A204.1 (cell line): ENCODE results near the gene CAMK2G.

Experiments
- FAIRE-seq: peaks from 2 replicates; lab custom pipeline; 2012; peaks lifted over from hg19 to GRCh38; lab: Jason Lieb, UNC

The CAMK2G gene

DNA sequence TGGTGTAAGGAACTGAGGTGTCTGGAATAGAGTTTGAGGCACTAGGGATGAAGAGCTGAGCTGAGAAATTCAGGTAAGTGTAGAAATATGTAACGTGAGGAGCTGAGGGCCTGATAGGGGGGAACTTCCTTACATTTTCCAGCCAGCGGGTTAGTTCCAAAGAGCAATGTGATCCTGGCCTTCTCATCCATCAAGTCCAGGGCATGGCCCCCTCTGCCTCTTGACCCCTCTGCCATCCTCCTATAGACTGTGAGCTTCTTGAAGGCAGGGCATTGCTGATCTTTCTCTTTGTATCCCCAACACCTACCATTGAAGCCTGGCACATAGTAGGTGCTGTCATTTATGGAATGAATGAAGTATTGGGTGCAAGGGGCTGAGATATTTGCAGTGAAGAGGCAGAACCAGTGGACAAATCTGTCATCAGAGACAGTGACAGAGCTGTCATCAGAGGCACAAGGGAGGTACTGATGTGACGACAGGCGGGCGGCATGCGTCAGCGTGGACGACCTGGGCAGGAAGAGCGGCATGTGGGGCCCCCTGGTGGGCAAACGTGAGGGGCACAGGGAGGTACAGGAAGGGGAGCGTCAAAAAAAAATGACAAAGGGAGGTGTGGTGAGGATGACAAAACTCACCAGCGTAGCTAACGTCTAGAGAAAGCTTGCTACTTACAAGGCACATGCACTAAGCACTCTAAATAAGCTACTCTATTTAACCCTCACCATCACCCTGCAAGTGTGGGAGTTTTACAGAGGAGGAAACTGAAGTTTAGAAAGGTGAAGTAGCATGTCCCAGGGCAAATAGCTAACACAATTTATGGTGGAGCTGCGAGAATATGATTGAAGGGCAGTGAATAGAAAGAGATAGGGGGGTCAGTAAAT is 5.2 kb upstream of the CAMK2G start:
- no peak for FAIRE-seq

DNA sequence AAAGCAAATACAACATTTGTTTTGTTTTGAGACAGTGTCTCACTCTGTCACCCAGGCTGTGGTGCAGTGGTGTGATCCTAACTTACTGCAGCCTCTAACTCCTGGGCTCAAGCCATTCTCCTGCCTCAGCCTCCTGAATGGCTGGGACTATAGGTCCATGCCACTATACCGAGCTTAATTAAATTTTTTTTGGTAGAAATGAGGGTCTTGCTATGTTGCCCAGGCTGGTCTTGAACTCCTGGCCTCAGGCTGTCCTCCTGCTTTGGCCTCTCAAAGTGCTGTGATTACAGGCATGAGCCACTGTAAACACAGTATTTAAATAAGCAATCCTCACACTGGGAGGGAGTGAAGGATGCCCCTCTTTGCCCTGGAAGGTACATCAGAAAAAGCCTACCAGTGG is 4.0 kb upstream of the CAMK2G start:
- FAIRE-seq, result no peak

DNA sequence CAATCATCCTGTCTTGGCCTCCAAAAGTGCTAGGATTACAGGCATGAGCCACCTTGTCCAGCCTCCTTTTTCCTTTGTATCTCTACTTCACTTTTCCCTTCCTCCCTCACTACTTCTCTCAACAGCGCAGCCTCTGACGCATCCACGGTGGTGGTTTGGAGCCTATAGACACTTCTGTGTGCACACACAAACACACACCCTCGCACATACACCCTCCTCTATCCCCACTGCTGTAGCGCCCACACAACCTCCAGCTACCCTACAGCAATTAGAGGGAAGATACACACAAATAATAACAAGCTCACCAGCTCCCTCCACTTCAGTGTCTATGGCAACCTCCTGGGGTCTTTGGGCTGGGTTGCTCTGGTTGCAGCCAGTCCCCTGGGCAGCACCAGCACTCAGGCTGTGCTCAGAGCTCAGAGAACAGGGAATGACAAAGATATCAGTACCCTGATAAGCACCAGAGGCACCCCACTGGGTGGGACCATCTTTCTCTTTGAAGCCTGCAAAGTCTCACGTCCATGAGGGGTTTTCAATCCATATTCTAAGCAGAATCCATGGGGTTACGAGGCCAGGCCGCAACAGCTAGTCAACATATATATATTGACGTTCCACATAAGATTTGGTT is 3.3 kb upstream of the CAMK2G start:
- no peak for FAIRE-seq

DNA sequence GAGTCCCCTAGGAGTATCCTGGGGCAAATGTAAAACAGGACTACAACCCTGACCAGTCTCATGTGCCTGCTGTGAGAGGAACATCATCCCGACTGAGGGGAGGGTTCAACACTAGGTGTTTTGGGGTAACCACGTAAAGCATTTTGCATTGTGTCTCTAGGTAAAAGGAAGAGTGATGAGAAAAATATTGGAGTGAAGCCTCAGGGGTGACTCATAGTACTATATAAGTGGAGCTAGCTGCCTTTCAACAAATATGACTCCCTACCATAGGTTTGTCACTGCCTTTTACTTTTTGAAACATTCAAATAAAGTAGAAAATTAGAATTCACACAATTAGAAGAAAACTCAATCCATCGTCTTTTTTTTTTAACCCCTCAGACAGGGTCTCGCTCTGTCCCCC is 2.6 kb upstream of the CAMK2G start:
- no peak for FAIRE-seq

DNA sequence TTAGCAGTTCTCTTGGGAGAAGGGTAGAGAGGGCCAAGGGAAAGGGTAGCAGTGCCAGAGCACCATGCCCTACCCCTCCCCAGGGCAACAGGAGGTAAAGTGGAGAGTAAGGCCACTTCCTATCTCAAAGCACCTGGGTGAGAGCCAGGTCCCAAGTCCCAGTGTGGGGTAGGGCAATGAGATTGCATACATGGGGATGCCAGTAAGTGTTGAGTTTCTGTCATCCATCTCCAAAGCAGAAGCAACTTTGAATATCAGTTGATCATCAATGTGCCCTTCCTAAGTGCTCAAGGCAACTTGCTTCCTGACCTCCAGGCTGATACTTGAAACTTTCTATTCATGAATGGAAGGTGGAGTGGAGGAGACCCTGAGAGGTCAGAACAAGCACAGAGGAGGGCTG is 2.2 kb upstream of the CAMK2G start:
- FAIRE-seq, result no peak

DNA sequence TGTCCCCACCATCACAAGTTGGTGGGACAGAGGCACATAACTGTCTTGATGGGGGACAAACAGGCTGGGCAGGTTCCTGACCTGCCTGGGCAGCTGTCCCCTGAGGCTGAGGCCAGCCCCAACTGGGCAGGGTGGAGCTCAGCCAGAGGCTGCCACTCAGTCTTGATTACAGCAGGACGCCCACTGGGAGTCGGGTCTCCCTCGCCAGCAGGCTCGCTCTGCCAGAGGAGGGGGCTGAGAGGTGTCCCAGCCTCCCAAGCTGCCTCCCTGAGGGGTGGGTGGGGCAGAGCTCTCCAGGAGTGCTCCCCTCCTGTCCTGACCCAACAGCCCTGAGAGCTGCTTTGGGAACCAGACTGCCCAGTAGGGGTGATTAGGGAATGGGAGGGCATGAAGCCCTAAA is 1.8 kb upstream of the CAMK2G start:
- FAIRE-seq, result no peak

DNA sequence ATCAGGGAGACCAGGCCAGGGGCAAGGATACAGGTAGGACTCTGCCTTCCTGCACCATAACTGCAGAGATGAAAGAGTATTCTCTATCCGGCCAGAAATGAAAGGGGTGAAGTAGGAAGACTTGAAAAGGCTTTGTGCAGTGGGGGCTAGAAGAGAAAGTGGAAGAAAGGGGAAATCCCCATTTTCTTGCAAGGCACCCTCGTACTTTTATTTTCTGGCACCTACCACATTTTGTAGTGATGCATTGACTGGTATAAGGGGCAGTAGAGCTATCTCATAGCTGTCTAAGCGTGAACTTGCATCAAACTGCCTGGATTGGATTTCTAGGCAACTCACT is 752 bp upstream of the CAMK2G start:
- no peak for FAIRE-seq

DNA sequence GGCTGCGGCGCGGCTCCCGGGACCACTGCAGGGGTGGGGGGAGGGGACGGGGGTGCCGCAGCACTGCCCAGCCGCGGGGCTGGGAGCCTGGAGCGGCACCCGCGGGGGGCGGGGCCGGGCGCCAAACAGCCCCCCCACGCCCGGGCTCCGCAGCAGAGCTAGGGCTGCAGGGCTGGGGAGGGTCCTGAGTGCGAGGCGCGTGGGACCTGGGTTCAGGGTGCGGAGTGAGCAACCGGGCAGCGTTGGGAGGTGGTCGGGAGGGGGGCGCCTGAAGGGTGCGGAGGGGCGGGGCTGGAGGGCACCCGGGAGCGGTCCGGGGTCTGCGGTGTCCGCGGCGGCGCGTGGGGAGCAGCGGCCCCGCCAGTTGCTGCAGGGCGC is 528 bp downstream of the CAMK2G start:
- FAIRE-seq, result no peak

DNA sequence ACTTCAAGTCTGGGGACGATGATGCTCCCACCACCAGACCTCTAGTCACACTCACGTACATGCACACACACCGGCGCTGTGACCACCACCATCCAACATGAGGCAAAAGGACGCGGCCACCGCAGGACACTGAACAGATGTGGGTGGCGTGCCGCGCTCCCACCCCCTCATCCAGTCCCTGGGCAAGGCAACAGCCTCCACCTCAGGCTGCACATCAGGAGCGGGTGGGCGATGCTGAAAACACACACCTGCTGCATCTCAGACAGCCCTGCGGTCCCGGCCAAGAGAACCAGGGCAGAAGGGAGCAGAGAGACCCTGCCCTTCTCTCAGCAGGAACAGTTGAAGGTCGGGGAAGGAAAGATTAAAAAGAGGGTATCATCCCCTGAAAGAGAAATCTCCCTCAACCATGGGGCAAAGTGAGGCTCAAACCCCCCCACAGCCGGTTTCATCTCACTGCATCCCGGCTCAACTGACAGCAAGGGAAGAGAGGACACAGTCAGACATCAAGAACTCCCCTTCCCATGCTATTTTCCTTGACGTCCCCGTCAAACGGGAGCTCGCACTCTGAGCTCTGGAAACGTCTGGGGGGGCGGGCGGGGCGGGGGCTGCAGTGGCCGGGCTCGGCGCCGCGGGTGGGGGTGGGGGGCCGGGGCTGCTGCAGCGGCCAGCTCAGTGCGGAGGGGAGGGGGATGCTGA is 1.1 kb downstream of the CAMK2G start:
- no peak for FAIRE-seq

DNA sequence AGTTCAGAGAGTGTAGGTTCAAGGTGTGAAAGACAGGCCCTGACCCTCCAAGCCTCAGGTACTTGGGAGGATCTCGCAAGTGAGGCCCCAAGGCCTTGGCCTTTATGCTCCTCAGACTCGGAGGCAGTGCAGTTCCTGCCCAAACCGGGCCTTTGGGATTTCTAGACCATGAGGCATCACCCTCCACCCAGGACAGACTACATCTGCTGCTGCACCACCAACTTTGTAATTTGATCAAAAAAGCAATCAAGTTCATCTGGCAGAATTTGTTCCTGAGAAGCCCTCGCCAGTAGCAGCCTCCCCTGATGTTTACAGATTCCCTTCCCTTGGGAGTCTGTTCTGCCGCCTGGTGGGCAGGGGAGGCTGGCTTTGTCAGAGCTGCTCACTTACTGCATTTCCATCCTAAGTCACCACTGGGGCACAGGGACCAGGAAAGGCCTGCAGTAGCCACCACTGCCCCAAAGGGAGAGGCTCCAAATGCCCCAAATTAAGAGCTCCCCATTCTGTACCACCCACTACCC is 2.1 kb downstream of the CAMK2G start:
- FAIRE-seq, result no peak

DNA sequence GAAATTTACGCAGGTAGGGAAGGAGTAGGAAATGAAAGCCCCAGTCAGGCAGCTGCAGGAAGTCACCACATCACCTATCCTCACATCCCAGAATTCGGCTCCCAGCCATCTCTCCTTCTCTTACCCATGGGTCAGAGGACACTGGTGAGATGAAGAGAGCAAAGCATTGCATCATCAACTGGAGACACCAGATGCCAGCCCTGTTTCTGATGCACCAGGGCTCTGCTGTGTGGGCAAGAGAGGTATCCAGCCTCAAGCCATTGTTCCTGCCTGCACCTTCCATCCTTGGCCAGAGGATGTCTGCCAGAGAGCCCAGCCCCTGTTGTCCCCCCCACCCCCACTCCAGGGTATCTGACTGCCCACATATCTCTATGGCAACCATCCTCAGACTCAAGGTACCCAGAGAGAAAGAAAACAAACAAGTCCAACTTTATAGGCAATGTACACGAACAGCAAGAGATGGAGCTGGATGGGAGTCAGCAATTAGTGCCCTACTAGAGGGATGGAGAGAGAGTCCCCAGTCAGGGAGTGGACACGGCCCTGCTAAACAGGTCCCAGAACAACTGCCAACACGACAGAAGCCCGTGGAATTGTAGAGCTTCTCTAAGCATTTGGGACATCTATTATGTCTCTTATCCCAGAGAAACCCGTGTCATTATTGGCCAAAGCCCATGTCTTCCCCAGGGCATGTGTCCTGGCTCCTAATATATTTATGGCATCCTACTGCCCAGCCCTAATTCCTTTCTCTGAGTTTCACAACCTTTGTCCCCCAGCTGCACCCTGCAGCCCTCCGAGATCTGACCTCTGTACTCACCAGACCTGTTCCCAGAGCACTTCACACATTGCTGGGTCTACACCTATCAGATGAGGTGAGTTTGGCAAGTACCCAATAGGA is 2.8 kb downstream of the CAMK2G start:
- no peak for FAIRE-seq

DNA sequence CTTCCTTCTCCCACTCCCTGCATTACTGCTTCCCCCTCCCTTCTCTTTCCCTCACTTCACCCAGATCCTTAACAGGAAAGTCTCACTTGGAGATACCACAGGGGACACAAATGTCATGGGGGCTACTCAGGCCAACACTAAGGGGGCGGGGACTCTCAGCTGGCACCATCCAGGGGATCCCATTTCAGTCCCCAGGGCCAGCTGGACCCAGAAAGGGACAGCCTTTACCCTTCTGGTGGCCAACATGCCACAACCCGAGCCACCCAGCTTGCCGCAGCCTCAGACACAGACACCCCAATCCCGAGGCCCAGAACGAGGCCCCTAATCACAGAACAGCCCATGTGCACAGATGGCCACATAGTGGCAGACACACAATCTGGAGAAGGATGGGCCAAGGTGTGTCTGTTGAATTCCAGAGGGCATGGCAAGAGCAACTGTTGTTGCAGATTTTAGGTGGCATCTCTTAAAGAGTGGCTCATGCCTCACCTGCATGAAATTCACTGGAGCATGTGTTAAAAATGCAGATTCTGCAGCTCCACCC is 5.6 kb downstream of the CAMK2G start:
- FAIRE-seq, result no peak

DNA sequence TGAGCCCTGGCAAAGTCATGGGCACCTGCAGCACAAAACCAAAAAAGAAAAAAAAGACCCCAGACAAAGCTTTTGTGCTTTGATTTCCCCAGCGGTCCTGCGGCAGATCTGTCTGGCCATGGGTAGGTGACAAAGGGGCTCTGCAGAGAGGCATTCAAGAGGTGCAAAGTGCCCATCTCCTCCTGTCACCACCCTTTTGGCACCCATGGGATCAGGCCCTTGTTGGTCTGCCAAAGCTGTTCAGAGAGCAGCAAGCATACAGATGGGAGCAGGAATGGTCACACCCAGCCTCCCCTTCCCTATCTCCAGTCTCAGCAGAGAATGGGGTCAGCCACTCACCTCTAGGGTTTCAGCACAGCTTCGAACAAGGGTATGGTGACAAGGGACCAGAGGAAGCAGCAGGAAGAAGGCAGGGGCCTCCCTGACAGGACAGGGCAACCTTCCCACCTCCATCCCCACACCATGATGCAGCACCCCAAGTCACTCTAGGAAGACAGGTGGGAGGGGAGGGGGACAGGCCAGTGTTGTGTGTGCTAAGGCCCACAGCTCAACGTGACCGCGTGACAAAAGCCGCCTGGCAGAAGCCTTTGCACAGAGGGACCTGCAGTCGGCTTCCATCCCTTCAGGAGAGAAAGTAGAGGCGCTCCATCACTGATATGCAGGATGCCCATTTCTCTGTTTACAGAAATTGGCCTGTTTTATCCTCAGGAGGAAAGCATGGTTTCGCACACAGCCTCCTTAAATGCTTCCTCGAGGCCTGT is 6.3 kb downstream of the CAMK2G start:
- no peak for FAIRE-seq

DNA sequence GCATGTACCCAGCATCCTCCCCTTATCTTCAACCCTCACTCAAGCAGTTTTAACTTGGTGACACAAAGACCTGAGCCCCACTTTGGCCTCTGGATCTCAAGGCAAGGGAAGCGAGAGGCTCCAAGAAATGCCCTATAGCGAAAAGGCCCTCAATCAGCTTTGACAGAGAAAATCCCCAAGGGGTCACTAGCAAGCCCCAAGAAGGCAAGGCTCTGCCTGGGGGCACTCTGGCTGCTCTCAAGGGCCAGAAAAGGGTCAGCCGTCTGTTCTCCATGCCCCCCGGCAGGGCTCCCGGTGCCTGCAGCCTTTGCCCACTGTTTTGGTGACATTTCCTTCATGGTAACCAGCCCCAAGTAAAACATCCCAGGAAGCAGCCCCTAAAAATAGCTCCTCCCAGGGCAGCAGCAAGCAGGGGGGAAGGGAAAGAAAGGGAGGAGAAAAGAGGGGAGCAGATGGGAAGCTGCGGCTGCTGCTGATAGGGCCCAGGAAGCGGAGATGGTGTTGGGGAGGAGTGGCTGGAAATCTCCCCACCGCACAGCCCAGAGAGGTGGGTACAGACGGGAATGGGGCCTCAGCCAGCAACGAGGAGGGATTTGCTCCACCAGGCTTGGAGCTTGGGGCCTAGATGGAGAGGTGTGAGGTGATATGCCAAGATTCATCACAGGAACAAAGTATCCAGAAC is 7.1 kb downstream of the CAMK2G start:
- no peak for FAIRE-seq

DNA sequence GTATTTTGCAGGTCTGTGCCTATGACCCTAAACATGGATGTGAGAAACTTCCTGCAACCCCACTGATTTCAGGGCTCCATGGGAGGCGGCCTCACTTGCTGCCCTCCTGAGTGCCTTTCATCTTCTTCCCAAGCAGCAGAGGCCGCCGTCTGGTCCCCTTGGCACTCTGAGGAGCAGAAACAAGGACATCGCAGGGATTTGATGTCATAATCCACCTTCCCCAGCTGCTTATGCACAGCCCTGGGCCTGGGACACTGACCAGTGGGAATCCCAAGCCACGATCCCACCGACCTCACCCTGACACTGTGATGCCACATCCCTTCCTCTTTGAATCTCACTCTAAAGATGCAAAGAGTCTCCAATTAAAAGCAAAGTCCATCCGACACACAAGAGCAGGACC is 7.7 kb downstream of the CAMK2G start:
- no peak for FAIRE-seq

DNA sequence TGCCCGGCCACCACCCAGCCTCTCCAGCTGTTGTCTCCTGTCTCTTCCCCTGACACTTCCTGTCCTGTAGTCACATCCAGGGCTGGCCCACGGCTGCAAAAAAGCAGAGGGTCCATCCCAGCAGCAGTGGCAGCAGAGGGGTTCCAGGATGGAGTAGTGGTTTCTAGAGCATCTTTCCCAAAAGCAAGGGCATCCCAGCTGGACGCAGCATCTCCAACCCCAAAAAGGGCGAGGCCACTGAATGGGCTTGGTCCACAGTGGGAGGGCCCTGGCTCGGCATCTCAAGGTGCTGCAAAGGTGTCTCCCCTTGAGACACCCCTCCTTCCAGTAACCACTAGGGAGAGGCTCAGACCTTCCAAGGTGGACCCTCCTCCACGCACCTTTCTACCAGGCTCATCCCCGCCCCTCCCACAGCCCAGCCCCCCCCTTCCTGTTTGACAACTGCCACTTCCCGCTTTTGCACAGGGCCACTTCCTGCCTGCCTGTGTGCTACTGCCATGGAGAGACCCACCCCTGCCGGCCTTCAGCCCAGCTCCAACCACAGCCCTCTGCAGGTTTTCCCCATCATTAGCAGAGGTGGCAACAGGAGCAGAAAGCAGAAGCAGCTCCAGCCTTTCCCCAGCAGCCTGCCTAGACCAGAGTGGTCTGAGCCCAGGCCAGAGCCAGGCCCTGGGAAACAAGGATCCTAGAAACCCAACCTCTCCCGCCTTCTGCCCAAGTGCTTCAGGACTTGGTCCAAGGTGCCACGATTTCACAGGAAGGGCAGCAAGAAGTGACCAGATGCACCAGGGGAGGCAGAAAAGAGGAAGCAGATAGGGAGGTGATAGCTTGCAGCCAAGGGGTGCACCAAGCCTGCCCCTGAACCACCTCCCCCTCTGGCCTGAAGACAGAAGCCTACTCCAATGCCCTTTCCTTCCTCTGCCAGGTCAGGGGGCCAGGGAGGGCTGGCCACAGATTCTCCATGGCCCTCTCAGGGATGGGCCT is 8.6 kb downstream of the CAMK2G start:
- no peak for FAIRE-seq

DNA sequence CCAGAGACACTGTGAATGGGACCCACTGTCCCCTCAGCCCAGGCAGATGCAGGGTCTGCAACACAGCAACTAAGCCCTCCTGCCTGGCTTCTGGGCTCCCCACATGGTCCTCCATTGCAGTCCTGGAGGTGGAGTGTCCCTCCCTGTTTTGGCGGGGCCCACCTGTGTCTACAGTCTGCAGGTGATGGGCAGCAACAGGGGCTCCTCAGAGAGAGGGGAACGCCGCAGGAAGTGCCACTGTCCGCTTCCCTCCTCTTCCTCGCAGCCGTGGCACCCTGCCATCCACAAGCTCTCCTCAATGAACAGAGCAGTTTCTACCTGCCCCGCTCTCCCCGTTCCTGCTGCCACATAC is 9.3 kb downstream of the CAMK2G start:
- FAIRE-seq, result no peak

DNA sequence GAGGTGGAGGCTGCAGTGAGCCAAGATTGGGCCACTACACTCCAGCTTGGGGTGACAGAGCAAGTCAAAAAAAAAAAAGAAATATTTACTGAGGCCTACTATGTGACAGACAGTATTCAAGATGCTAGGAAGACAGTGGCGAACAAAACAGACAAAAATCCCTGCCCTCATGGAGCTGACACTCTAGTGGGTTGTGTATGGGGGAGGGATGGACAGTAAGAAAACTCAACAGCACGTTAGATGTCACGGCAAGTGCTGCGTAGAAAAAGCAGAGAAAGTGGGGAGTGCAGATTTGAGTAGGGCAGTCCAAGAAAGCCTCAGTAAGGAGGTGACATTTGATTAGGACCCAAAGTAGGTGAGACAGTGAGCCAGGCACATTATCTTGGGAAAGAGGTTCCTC is 10.1 kb downstream of the CAMK2G start:
- no peak for FAIRE-seq

DNA sequence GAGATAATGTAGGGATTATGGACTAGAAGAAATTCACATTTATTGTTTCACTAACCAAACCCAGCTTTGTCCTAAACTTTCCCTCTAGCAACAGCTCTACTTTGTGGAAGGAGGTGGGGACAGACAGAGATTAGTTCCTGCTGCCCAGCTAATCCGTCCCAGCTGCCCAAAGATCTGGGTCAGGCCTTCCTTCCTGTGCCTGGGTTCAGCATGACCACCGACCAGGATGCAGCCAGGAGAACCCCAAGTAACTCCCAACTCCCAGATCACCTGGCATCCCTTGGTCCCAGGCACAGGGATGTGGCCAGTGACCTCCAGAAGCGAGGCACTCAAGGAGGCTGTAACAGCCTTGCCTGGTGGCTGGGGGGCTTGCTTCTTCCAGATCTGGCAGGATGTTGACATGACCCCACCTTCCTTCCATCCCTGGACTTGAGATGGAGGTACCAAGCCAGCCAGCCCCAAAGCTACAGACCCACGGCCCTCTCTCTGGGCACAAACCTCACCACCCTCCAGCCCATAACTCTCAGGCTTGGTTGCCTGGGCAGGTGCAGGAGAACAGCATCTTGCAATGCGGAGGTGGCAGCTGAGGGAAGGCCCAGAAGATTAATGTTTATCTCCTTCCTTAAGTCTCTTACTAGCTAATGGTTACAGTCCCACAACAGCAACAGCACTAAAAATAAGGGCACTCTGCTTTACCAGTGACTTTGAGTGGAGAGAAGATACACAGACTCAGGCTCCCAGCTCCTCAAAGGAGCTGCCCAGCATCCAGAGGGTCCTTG is 11.1 kb downstream of the CAMK2G start:
- FAIRE-seq, result no peak
